Measurements from ENCODE around the gene DHRS7C.

The DHRS7C gene, protein sequence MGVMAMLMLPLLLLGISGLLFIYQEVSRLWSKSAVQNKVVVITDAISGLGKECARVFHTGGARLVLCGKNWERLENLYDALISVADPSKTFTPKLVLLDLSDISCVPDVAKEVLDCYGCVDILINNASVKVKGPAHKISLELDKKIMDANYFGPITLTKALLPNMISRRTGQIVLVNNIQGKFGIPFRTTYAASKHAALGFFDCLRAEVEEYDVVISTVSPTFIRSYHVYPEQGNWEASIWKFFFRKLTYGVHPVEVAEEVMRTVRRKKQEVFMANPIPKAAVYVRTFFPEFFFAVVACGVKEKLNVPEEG

DNA sequence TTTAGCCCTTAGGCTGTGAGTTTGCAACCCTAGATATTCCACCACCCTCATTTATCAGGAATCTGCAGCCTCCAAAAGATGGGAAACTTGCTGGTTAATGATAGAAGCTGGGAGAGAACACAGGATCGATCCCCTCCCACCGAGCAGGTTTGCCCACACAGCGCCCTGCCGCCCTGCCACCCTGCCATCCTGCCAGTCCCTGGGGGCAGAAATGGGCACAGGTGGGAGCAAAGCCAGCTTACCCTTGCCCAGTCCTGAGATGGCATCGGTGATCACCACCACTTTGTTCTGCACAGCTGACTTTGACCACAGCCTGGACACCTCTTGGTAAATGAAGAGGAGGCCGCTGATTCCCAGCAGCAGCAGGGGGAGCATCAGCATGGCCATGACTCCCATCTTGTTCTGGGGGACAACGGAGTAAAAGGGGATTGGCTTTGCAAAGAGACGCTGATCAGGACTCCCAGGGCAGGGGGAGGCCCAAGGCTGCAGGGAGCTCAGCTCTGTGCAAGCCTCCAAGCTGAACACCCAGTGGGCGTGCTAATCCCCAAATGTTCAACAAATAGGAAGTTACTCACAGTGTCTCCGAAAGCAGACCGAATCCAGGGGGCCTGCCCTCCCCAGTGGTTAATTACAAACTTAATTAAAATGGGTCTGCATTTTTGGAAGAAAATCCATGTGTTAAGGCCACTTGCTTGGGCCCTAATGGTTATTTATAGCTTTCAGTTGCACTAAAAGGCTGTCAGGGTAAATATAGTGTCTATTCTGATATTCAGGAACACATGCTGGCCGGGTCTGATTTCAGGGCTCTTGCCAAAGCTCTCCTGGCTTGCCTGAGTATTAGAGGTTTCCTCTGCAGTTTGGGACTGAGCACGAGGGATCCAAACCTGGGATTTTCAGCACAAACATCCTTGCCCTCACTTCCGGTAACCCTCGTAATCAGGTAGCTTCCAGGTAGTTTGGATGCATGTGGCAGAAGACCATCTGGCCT is at the start of gene DHRS7C:
TSS of gene DHRS7C (minus strand) at position 704 of the 988 bp plus-strand sequence. CDS start at position 396, 308 bp downstream.
- no peak for FAIRE-seq

GRCh38 chr17:9839433-9839832 is 48.0 kb upstream of the DHRS7C start:
- FAIRE-seq: no peak

DNA sequence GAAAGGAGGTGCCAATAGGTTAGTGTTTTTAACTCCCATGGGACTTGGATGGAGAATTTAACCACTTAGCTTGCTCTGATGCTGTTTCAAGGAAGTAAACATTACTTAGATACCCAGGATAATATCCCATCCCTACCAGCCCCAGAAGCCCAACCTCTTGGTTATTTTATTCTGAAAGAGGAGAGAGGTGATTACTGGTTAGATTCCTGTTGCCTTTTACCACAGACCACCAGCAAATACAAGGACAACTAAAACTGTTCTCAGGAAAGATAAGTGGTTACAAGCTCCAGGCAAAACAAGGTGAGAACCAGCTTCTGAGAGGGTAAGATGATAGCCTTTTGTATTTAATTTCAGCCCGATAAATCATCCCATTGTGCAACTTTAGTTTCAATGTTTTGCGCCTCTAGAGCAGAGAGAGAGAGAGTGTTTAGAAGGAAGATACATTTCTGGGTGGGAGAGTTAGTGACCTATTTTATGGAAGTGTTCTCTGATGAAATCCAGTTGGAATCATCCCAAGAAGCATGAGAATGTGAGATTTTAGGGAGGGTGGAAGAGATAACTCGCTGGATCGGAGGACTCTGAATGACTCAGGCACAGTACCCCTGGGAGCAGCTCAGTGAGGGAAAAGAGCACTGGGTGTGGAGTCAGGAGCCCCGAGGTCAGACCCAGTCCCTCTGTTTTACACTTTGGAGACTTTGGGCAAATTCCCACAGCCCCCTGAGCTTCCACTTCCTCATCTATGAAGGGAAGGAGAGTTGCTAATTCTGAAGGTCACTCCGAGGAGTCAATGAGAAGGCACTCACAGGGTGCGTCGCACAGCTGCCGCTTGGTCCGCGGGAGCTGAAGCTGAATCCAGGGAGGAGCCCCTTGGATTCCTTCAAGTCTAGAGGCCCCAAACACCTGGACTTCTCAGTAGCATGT is 46.4 kb upstream of the DHRS7C start:
- no peak for FAIRE-seq

GRCh38 chr17:9833922-9834321 is 42.5 kb upstream of the DHRS7C start:
- FAIRE-seq: no peak

GRCh38 chr17:9830711-9831110 is 39.3 kb upstream of the DHRS7C start:
- FAIRE-seq: no peak

DNA sequence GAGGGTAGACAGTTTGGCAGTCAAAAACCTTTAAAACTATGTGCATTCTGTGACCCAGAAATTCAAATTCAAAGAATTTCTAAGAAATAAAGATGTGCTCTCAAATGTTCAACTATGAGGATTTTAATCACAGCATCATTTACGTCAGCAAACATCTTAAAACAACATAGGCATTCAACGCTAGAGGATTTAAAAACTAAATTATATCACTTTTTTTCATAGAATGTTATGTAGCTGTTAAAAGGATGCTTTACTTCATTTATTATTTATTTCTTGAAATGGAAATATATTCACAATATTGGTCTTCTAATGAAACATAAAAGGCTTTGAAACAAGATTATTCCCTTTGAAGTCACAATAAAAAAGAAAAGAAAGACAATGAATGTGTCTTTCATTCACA is 38.0 kb upstream of the DHRS7C start:
- FAIRE-seq: peak; percentile 26

DNA sequence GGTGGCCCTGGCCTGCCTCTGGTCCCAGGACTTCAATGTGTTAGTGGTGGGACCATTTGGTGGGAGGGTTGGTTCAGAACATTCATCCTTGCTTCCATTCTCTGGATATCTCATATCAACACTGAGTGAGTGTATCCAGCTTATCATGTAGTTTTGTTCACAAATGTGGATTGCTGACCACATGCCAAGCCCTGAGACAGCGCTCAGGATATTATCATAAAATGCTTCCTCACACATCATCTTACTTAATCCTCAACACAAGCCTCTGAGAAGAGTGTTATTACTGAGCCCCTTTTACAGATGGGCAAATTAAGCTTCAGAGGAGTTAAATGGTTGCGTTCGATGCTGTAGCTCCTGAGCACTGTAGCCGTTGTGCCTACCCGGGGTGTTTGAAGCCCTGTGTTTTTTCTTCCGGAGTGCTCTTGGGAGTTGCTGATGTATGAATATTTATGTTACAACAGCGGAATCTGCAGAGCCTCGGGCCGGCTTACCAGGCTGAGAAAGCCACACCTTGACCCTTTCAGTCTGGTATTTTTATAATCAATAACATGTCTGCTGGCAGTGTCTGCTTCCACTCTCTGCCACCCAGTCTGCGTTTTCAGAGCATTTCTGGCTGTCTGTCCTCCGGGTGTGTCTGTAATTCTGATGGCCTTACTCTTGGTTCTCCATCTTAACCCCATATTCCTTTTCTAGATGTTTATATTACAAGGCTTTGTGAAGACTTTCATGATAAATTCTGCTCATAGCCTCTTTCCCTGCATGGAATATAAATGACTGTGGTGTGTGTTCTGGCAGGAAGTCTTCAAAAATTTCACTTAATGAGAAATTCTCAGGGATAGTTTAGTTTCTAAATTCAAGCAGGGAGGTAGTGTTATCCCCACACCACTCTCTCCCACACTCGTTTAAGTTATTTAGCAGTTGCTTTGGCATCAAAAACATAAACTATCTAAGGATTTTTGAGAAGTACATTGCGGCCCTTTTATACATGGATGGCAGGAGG is 37.2 kb upstream of the DHRS7C start:
- no peak for FAIRE-seq

DNA sequence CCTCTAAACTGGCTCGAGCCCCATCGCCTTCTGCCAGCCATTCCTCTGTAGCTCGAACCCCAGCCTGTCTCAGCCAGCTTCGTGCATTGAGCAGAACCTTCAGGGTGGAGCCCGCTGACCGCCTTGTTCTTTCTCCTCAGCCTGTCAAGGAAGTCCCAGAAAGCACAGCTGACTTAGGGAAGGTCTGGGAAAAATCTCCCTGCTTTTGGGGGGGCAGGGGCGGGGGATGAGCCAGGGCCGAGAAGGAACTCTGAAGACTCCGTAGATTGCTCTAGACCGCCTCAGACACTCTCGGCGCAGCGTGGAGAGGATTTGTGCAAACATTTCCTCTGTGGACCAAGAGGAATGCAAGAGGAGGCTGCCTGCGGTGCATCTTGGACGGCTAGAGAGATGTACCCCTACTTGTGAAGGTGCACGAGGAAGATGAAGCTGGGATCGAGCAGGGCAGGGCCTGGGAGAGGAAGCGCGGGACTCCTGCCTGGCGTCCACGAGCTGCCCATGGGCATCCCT is 34.3 kb upstream of the DHRS7C start, which contains the start of gene GLP2R:
TSS of gene GLP2R (plus strand) at position 284 of the 510 bp plus-strand sequence. CDS start at position 424, 140 bp downstream.
- no peak for FAIRE-seq

DNA sequence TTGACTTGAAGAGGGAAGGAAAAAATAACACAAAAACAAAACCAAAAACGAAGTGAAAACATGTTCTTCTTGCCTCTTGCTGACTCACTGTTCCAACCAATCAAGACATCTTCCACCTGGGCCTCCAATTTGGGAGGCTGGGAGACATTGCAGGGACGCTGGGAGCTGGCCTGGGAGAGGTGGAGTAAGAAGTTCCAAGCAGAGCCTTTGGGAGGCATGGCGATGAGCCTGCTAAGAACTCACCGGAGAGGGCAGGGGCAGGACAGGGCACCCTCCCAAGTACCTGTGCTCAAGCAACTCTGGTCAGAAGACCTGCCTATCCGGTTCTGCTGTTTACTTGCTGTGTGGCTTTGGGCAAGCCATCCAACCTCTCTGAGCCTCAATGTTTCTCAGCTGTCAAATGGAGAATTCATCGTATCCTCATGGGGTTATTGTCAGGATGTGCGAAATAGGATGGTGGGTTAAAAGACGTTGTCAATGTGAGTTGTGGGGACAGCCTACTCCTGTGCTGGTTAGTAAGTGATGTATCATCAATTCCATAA is 33.5 kb upstream of the DHRS7C start:
- FAIRE-seq: no peak

GRCh38 chr17:9824094-9824493 is 32.7 kb upstream of the DHRS7C start:
- FAIRE-seq: no peak

- FAIRE-seq: no peak
Measured at GRCh38 chr17:9821921-9822320, 30.5 kb upstream of the DHRS7C start, which contains the start of gene GSG1L2. GSG1L2 (minus strand) TSS chr17:9822079; CDS start chr17:9822071, 8 bp downstream.

GRCh38 chr17:9820448-9820847 is 29.1 kb upstream of the DHRS7C start:
- no peak for FAIRE-seq

DNA sequence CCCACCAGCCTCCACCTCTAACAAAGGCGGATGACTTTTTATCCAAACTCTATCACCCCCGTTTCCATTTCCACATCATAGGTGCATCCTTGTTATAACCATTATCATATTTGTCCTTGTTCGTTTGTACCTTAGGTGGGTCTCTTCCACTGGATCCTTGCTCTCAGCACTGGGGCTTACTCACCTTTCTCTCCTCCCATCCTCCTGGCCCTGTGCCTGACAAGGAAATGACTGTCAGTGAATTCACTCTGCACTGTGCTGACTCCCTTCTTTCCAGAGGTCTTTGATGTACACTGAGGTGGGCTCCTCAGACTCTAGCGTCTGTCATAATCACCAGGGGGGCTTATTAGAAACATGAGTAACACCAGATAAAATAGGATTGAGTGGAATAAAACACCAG is 27.4 kb upstream of the DHRS7C start:
- no peak for FAIRE-seq

DNA sequence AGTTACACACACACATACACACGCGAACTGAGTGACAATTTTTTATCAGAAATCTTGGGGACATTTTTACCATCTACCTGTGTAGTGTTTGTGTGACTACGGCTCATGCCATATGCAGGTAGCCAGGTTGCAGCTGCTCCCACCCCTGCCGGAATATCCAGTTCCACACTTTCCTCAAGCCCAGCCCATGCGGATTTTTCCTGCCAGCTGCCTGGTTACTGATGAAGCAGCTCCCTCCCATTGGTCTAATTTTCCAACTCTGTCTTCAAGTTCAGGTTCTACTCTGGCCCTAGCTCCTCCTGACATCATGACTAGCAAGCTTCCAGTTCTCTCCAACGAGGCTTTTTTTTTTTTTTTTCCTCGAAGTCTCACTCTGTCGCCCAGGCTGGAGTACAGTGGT is 25.7 kb upstream of the DHRS7C start:
- FAIRE-seq: no peak

DNA sequence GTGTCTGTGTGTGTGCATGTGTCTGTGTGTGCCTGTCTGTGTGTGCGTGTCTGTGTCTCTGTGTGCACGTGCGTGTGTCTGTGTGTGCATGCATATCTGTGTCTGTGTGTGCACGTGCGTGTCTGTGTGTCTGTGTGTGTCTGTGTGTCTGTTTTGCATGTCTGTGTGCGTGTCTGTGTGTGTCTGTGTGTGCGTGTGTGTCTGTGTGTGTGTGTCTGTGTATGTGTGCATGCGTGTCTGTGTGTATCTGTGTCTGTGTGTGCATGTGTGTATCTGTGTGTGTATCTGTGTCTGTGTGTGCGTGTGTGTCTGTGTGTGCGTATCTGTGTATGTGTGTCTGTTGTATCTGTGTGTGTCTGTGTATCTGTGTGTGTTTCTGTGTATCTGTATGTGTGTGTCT is 25.1 kb upstream of the DHRS7C start:
- FAIRE-seq: no peak

- FAIRE-seq: no peak
Measured at GRCh38 chr17:9814337-9814945, 23.0 kb upstream of the DHRS7C start.

GRCh38 chr17:9813166-9813565 is 21.8 kb upstream of the DHRS7C start:
- no peak for FAIRE-seq

GRCh38 chr17:9811537-9811936 is 20.1 kb upstream of the DHRS7C start:
- FAIRE-seq: no peak

DNA sequence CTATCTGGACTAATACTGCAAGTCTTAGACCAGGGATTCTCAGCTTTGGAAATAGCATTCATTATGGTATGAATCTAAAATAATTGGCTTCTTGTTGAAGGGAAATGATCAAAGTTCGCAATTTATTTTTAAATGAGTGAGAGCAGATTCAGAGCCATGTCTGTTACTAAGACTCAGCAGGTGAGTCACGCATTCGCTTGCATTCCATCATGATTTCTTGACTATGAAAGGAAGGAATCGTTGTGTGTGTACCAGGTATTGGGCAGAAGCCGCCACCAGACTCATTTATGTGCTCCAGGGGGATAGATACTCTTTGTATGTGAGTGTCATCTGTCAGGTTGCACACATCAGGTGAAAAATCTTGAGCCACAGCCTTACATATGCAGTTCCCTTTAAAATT is 19.7 kb upstream of the DHRS7C start:
- no peak for FAIRE-seq

Data from endometrium (tissue), 2 donors.